Skeletal muscle satellite cell (primary cell): ENCODE data around the gene FGL2.

Experiments used
- H3K27me3 ChIP-seq: 2 replicates; pipeline ENCODE4 v1.7.0; 2013; ENCODE audit warnings: low read length; ENCODE audit not compliant: control insufficient read depth, insufficient read depth
- H3K36me3 ChIP-seq: 2 replicates; pipeline ENCODE4 v1.7.0; 2013; ENCODE audit warnings: mild to moderate bottlenecking, control low read depth, low read length; ENCODE audit not compliant: insufficient read depth
- H3K4me1 ChIP-seq: 2 replicates; pipeline ENCODE4 v1.7.0; 2013; ENCODE audit warnings: low read length; ENCODE audit not compliant: control insufficient read depth, insufficient read depth
- H3K4me2 ChIP-seq: 2 replicates; pipeline ENCODE4 v1.7.0; 2013; ENCODE audit warnings: mild to moderate bottlenecking, low read length
- H3K4me3 ChIP-seq: 2 replicates; pipeline ENCODE4 v1.7.0; 2013; ENCODE audit warnings: low read length
- H3K9ac ChIP-seq: 2 replicates; pipeline ENCODE4 v1.7.0; 2013; ENCODE audit warnings: mild to moderate bottlenecking, low read depth, low read length, moderate library complexity
- H3K9me3 ChIP-seq: replicated peaks from 2 replicates; pipeline ENCODE4 v1.7.0; 2013; ENCODE audit warnings: mild to moderate bottlenecking, control low read depth, low read length

FGL2 gene

DNA sequence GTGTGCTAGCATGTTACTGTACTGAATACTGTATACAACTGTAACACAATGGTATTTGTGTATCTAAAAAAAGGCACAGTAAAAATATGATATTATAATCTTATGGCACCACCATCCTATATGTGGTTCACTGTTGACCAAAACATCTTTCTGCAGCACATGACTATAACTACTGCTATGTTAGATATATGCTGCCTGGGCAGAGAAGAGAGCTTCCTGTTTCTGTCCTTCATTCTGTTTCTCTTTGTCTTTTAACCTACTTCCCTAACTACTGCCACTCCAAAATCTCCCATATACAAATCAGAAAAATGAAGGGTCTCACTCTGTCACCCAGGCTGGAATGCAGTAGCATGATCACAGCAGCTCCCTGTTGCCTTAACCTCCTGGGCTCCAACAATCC is 8.8 kb upstream of the FGL2 start:
- Histone ChIP-seq H3K9ac (no peak overlapping the region), H3K4me1 (no peaks in the 10 kb centered on the region), H3K9me3 (peaks cover 5% of the 10 kb centered on the region), H3K27me3 (no peaks in the 10 kb centered on the region), H3K36me3 (no peaks in the 10 kb centered on the region), H3K4me2 (no peak overlapping the region), H3K4me3 (no peak overlapping the region)

DNA sequence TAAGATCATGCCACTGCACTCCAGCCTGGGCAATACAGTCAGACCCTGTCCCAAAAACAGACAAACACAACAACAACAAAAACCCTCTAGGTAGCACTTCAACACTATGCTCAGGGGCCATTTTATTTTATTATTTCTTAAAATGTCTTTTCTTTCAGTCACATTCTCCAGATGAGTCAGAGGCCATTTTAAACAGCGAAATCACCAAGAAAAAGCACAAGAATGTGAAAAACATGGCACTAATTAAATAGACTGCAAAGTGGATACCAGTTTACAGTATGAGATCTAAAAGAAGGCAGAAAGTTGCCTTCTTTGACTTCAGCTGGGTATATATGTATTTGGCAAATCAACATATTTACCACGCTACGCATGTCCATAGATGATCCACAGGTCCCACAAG is 6.1 kb upstream of the FGL2 start:
- Histone ChIP-seq H3K4me1 (no peaks in the 10 kb centered on the region), H3K9ac (no peak overlapping the region), H3K27me3 (no peaks in the 10 kb centered on the region)

DNA sequence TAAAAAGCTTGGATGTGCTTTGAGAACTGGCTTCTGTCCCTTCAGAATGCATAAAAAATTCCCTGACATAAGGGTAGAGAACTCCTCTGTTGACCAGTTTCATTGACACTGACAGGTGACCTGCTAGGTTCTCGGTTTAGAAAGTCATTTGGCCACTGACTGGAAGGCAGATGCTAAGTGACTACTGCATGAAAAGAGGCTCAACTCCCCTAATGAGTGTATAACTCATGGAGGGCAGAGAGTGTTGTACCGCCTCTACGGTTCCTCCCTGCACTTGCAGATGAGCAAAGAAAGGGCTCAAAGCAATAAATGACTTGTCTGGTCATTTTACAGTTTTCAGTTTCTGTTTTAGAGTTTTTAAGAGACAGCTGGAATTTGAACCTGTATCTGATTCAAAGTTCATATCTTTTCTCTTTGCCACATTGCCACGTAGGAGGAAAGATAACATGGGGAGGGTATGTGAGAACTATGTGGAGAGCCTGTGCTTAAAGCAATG is 2.9 kb upstream of the FGL2 start:
- H3K4me2 ChIP-seq: no peak overlapping the region
- no peaks in the 10 kb centered on the region for H3K27me3 ChIP-seq
- no peak overlapping the region for H3K4me3 ChIP-seq
- H3K4me1 ChIP-seq: peaks cover 11% of the 10 kb centered on the region
- H3K36me3 ChIP-seq: no peaks in the 10 kb centered on the region
- no peak overlapping the region for H3K9ac ChIP-seq
- H3K9me3 ChIP-seq: no peaks in the 10 kb centered on the region

More for the DNA sequence above, 6.1 kb upstream of the FGL2 start:
- Histone ChIP-seq H3K4me2 (no peak overlapping the region), H3K9me3 (peaks cover 5% of the 10 kb centered on the region), H3K36me3 (no peaks in the 10 kb centered on the region), H3K4me3 (no peak overlapping the region)

DNA sequence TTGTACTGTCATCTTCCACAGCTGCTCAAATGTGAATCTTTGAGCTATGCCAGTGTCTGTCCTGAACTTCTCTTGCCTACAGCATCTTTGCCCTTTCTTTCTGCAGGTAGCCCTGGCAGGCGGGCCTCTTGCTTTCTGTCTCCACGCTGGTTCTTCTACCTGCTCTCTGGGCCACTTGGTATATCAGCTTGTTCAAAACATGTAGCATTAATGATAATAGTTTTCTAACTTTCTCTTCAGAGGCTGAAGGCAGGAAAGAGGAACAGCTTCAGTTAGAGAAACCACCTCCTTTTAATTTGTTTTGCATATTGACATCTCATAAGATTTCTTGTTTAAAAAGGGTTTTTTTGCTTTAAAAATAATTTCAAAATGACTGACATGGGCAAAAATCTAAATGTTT is 923 bp upstream of the FGL2 start:
- H3K36me3 ChIP-seq: no peaks in the 10 kb centered on the region
- peaks cover 11% of the 10 kb centered on the region for H3K4me1 ChIP-seq
- H3K27me3 ChIP-seq: no peaks in the 10 kb centered on the region
- no peaks in the 10 kb centered on the region for H3K9me3 ChIP-seq
- peak overlapping the region; percentile 91 for H3K4me2 ChIP-seq
- H3K4me3 ChIP-seq: no peak overlapping the region
- no peak overlapping the region for H3K9ac ChIP-seq

DNA sequence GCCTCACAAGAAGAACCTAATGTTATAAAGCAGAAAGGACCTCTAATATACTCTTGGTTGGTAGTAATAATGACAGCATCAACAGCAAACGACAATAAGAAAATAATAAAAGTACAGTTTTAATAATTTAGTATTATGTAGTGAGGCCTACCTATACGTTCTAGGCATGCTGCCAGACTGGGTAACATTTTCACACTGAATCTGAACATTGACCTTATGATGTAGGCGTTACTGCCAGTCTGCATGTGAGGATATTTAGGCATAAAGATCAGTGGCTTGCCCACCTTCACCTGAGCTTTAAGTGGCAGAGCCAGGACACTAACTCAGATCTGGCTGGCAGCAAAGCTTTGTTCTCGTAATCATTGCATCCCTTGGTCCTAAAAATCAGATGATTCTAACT is 2.5 kb downstream of the FGL2 start:
- no peaks in the 10 kb centered on the region for H3K9me3 ChIP-seq
- H3K4me3 ChIP-seq: no peak overlapping the region
- H3K9ac ChIP-seq: no peak overlapping the region
- no peak overlapping the region for H3K4me2 ChIP-seq
- H3K4me1 ChIP-seq: peaks cover 11% of the 10 kb centered on the region
- H3K36me3 ChIP-seq: no peaks in the 10 kb centered on the region
- H3K27me3 ChIP-seq: no peaks in the 10 kb centered on the region

DNA sequence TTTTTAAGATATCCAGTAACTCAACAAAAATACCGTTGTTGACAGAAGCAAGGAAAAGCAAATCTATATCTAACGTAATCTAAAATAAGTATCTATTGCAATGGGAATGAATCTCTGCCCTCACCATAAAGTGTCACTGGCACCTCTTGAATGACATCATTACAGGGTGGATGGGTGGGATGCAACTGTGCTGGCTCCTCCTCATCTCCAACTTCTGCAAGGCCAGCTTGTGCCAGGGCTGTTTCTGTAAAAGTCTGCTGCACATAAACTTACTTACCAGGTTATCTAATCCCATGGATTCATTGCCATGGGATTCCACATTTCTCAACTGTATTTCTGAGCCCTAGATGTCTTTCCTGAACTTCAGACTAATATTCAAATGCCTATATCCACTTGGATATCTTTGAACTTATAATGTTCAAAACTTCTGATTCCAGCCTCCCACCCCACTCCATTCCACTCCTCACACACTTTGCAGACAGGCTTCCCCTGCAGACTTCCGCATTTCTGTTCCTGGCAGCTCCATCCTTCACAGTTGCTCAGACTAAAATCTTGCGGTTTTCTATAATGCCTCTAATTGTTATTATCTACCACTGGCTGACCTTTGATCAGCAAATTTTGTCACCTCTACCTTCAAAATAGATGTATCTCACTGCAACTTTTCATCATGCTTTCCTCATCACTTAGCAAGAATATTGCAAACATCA is 10.7 kb downstream of the FGL2 start:
- Histone ChIP-seq H3K4me3 (no peak overlapping the region), H3K4me2 (no peak overlapping the region), H3K9ac (no peak overlapping the region), H3K27me3 (no peaks in the 10 kb centered on the region), H3K9me3 (no peaks in the 10 kb centered on the region), H3K36me3 (no peaks in the 10 kb centered on the region), H3K4me1 (no peaks in the 10 kb centered on the region)

DNA sequence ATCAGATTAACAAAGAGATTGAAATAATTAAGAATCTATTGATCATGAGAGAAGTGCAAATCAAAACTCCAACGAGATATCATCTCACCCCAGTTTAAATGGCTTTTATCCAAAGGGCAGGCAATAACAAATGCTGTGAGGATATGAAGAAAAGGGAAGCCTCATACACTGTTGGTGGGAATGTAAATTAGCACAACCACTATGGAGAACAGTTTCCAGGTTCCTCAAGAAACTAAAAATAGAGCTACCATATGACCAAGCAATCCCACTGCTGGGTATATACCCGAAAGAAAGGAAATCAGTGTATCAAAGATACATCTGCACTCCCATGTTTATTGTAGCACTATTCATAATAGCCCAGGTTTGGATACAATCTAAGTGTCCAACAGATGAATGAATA is 13.8 kb downstream of the FGL2 start:
- H3K4me1 ChIP-seq: no peaks in the 10 kb centered on the region
- no peaks in the 10 kb centered on the region for H3K27me3 ChIP-seq
- H3K36me3 ChIP-seq: no peaks in the 10 kb centered on the region
- no peaks in the 10 kb centered on the region for H3K9me3 ChIP-seq
- H3K4me3 ChIP-seq: no peak overlapping the region
- H3K4me2 ChIP-seq: no peak overlapping the region
- H3K9ac ChIP-seq: no peak overlapping the region

DNA sequence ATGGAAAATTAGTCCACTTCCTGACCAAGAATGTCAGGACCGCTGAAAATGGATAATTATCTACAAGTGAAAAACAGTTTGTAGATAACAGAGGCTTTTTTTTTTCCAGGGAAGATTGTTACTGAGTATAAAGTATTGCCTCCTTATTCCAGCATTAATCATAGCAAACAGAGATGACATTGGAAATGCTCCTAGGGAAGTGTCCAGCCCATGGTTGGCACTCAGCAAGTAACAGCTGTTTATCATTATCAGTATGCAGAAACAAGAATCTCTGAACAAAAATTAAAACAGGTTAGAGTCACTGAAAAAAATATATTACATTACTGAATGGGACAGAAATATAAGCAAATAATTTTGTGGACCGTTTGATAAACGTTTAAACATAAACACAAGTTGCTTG is 14.6 kb downstream of the FGL2 start:
- Histone ChIP-seq H3K9ac (no peak overlapping the region), H3K36me3 (no peaks in the 10 kb centered on the region), H3K9me3 (no peaks in the 10 kb centered on the region), H3K27me3 (no peaks in the 10 kb centered on the region), H3K4me2 (no peak overlapping the region), H3K4me1 (no peaks in the 10 kb centered on the region), H3K4me3 (no peak overlapping the region)

DNA sequence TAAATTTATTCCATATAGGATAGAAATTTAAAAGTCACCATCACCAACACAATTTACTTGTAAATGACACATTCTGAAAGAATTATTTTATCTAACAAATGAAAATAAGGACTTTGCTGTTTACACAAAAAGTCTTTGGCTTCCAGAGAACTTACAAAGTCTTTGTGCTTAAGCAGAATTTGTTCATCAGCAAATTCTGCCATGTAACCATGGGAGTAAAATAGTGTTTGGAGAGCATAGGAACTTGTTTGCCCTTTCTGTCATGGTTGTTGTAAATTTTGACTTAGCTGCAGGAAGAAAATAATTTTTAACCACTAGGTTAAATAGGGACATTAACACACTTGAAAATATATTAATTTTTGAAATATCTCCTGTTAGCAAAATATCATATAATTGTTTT is 15.2 kb downstream of the FGL2 start:
- H3K27me3 ChIP-seq: no peaks in the 10 kb centered on the region

DNA sequence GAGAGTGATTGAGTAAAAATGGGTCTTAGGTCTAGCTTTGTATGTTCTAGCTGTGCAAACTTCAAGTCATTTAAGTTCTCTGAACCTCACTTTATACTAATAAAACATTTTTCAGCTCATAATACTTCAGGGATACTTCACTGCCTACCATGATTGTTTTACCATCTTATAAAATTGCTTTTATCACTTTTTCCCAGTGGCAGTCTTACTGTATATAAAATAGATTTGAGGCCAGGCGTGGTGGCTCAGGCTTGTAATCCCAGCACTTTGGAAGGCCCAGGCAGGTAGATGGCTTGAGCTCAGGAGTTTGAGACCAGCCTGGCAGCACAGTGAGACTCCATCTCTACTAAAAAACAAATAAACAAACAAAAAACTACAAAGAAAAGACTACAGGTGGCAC is 17.4 kb downstream of the FGL2 start:
- Histone ChIP-seq H3K4me2 (no peak overlapping the region), H3K9ac (no peak overlapping the region), H3K4me3 (no peak overlapping the region), H3K9me3 (no peaks in the 10 kb centered on the region), H3K36me3 (no peaks in the 10 kb centered on the region), H3K4me1 (no peaks in the 10 kb centered on the region), H3K27me3 (no peaks in the 10 kb centered on the region)

More for the DNA sequence above, 15.2 kb downstream of the FGL2 start:
- Histone ChIP-seq H3K4me2 (no peak overlapping the region), H3K4me1 (no peaks in the 10 kb centered on the region), H3K9ac (no peak overlapping the region), H3K4me3 (no peak overlapping the region), H3K9me3 (no peaks in the 10 kb centered on the region), H3K36me3 (no peaks in the 10 kb centered on the region)

DNA sequence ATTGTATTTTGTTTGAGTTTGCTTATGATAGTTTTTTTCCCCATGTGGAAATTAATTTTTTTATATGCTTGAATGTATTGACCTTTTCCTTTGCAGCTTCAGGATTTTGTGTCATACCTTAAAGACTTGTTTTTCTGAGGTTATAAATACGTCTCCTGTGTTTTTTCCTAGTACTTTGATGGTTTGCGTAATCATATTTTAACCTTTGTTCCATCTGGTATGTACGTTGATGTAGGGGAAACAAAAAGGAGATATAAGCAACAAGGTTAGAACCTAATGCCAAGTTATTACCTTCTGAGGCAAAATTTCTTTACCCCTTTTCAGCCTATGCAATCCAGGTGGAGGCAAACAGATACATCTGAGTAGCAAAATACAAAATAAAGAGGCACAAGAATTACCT is 17.9 kb downstream of the FGL2 start:
- no peak overlapping the region for H3K4me2 ChIP-seq

DNA sequence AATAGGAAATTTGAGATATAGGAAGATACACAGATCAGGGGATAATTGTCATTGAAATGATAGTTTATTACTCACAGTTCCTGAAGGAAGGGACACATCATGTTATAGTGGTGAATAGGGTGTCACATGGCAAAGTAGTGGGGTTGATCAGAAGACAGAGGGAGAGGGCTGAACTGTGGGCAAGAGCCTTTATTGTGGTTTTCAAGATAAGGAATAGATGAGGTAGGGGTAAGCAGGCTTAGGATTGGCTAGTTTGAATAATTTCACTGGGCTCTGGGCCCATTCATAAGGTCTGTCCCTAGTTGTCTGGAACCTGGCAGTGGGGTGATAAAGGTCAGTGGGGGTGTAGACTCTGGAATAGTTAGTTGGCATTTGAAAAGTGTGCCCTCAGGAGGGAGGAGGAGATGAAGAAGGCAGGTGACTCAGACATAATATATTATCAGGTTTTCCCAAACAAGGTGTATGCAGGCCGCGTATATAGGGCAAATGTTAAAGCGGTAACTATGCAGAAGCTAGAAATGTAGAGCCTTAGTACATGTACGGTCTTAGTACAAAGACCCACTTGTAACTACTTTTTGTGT is 18.5 kb downstream of the FGL2 start:
- H3K9ac ChIP-seq: no peak overlapping the region

More for the DNA sequence above, 17.9 kb downstream of the FGL2 start:
- no peak overlapping the region for H3K4me3 ChIP-seq
- no peaks in the 10 kb centered on the region for H3K9me3 ChIP-seq
- no peak overlapping the region for H3K9ac ChIP-seq
- H3K4me1 ChIP-seq: no peaks in the 10 kb centered on the region
- H3K36me3 ChIP-seq: no peaks in the 10 kb centered on the region
- H3K27me3 ChIP-seq: no peaks in the 10 kb centered on the region

More for the DNA sequence above, 18.5 kb downstream of the FGL2 start:
- no peaks in the 10 kb centered on the region for H3K27me3 ChIP-seq
- H3K4me3 ChIP-seq: no peak overlapping the region
- H3K4me1 ChIP-seq: no peaks in the 10 kb centered on the region
- H3K4me2 ChIP-seq: no peak overlapping the region
- no peaks in the 10 kb centered on the region for H3K9me3 ChIP-seq
- H3K36me3 ChIP-seq: no peaks in the 10 kb centered on the region
